CD14-positive monocyte (primary cell): ENCODE measurements around the gene SIGLEC9. TPM values are rescaled to one million over a fixed set of nuclear protein-coding genes. Genes with fewer than 3 reads are reported as not detected.

Experiments
- DNase-seq, 3 donors: peaks; one replicate each; pipeline ENCODE4 v3.0.0-alpha.2; 2011 to 2022
- H2AFZ ChIP-seq: 2 replicates; pipeline ENCODE4 v1.6.0; 2012; ENCODE audit warnings: mild to moderate bottlenecking, low read depth, low read length, inconsistent platforms; ENCODE audit not compliant: insufficient read depth, poor library complexity, severe bottlenecking
- H3K27ac ChIP-seq, 2 donors: 1 replicate in 1 of 2; 2 replicates in 1 of 2; pipeline ENCODE4 v1.5.1; 2012 to 2013; ENCODE audit warnings: low read length in 2 of 2, control low read depth in 1 of 2, inconsistent platforms in 1 of 2, low read depth in 1 of 2, mild to moderate bottlenecking in 1 of 2
- H3K27me3 ChIP-seq, 2 donors: one replicate each; pipeline versions ENCODE4 v1.6.0 to v1.6.1; 2011 to 2013; ENCODE audit warnings: low read length in 2 of 2; ENCODE audit not compliant: control insufficient read depth in 2 of 2, insufficient read depth in 2 of 2
- H3K36me3 ChIP-seq, 2 donors: replicated peaks in 1 of 2; 1 replicate in 1 of 2; 2 replicates in 1 of 2; pipeline versions ENCODE4 v1.5.1 to v1.6.1; 2012 to 2013; ENCODE audit warnings: low read length in 2 of 2, control low read depth in 1 of 2, inconsistent platforms in 1 of 2, mild to moderate bottlenecking in 1 of 2; ENCODE audit not compliant: insufficient read depth in 2 of 2, control insufficient read depth in 1 of 2
- H3K4me1 ChIP-seq, 2 donors: 1 replicate in 1 of 2; 2 replicates in 1 of 2; pipeline versions ENCODE4 v1.5.1 to v1.6.1; 2012 to 2013; ENCODE audit warnings: low read length in 2 of 2, control low read depth in 1 of 2, inconsistent platforms in 1 of 2, mild to moderate bottlenecking in 1 of 2, moderate library complexity in 1 of 2; ENCODE audit not compliant: insufficient read depth in 2 of 2, control insufficient read depth in 1 of 2
- H3K4me2 ChIP-seq: replicated peaks from 2 replicates; pipeline ENCODE3; 2012; ENCODE audit warnings: low read length, moderate library complexity, mild to moderate bottlenecking; ENCODE audit not compliant: poor library complexity, severe bottlenecking; ENCODE audit errors: extremely low read depth
- H3K4me3 ChIP-seq, 3 experiments: fragments of 200-600 bp in 1 of 3; sonication (generic) in 1 of 3; replicated peaks in 1 of 3; 1 replicate in 2 of 3; 2 replicates in 1 of 3; pipeline ENCODE4 v1.5.1; 2011 to 2013; ENCODE audit warnings: low read length in 3 of 3, mild to moderate bottlenecking in 3 of 3, control low read depth in 2 of 3, low read depth in 2 of 3, inconsistent platforms in 1 of 3, moderate library complexity in 1 of 3
- H3K79me2 ChIP-seq: 2 replicates; pipeline ENCODE4 v1.6.0; 2012; ENCODE audit warnings: mild to moderate bottlenecking, control low read depth, inconsistent platforms, low read length, moderate library complexity; ENCODE audit not compliant: insufficient read depth
- H3K9ac ChIP-seq: 2 replicates; pipeline ENCODE4 v1.6.0; 2017; ENCODE audit warnings: low read length, mild to moderate bottlenecking; ENCODE audit not compliant: insufficient read depth, poor library complexity, severe bottlenecking
- H3K9me3 ChIP-seq, 2 donors: replicated peaks in 1 of 2; 1 replicate in 1 of 2; 2 replicates in 1 of 2; pipeline versions ENCODE4 v1.5.1 to v1.6.1; 2012 to 2013; ENCODE audit warnings: low read length in 2 of 2, control low read depth in 1 of 2; ENCODE audit not compliant: control insufficient read depth in 1 of 2, insufficient read depth in 1 of 2
- H4K20me1 ChIP-seq: 2 replicates; pipeline ENCODE4 v1.6.0; 2012; ENCODE audit warnings: mild to moderate bottlenecking, low read length, control low read depth, moderate library complexity; ENCODE audit not compliant: insufficient read depth
- H3K27ac Mint-ChIP-seq, 7 donors: one replicate each; pipeline ENCODE4 v1.8.0; 2020; ENCODE audit warnings: mild to moderate bottlenecking in 7 of 7, mixed read lengths in 7 of 7, moderate library complexity in 6 of 7, inconsistent platforms in 2 of 7
- H3K27me3 Mint-ChIP-seq, 3 donors: one replicate each; pipeline ENCODE4 v1.8.0; 2021 to 2022; ENCODE audit warnings: low read depth in 3 of 3, mild to moderate bottlenecking in 3 of 3, mixed read lengths in 3 of 3, moderate library complexity in 3 of 3, inconsistent platforms in 1 of 3
- H3K36me3 Mint-ChIP-seq, 2 donors: one replicate each; pipeline ENCODE4 v1.8.0; 2020; ENCODE audit warnings: mixed read lengths in 2 of 2, inconsistent platforms in 1 of 2, mild to moderate bottlenecking in 1 of 2
- H3K4me1 Mint-ChIP-seq: one replicate; pipeline ENCODE4 v1.8.0; 2020; ENCODE audit warnings: mild to moderate bottlenecking, mixed read lengths
- H3K4me3 Mint-ChIP-seq, 2 donors: one replicate each; pipeline ENCODE4 v1.8.0; 2020; ENCODE audit warnings: mild to moderate bottlenecking in 2 of 2, mixed read lengths in 2 of 2, moderate library complexity in 1 of 2
- H3K9me3 Mint-ChIP-seq, 7 donors: one replicate each; pipeline ENCODE4 v1.8.0; 2020 to 2022; ENCODE audit warnings: mixed read lengths in 7 of 7, mild to moderate bottlenecking in 6 of 7, moderate library complexity in 6 of 7, inconsistent platforms in 2 of 7
- WGBS: methylation state at CpG from one replicate; pipeline ENCODE4 v1.1.5; 2013; ENCODE audit warnings: missing lambda C conversion rate; ENCODE audit not compliant: insufficient coverage; 5-methylcytosine and 5-hydroxymethylcytosine counted together
- intact Hi-C, 2 donors: fragments of 100-400 bp; cut with micrococcal nuclease; formaldehyde crosslinking; loops; one replicate each; pipeline versions ENCODE4 v1.15.0 to v1.15.1; 2023
- polyA plus RNA-seq, 3 donors: library from polyadenylated mRNA; depleted of rRNA in 1 of 3; unstranded in 2 of 3; stranded (reverse) in 1 of 3; fragments of 300-500 nt in 2 of 3; fragments of >200 nt in 1 of 3; fragmentation: Illumina TruSeq in 2 of 3; gene quantifications; 1 replicate in 2 of 3; 2 replicates in 1 of 3; pipeline ENCODE4 v1.2.3, GENCODE V29; 2012 to 2021
- TF ChIP-seq, protein P1 (sequence below): fragments of 200-600 bp; IDR thresholded peaks from one replicate; pipeline ENCODE4 v1.8.0; 2022; ENCODE audit warnings: antibody characterized with exemption, mild to moderate bottlenecking

SIGLEC9 gene
- polyA plus RNA-seq, 3 donors = 87.5 to 137 (median 133) TPM

DNA sequence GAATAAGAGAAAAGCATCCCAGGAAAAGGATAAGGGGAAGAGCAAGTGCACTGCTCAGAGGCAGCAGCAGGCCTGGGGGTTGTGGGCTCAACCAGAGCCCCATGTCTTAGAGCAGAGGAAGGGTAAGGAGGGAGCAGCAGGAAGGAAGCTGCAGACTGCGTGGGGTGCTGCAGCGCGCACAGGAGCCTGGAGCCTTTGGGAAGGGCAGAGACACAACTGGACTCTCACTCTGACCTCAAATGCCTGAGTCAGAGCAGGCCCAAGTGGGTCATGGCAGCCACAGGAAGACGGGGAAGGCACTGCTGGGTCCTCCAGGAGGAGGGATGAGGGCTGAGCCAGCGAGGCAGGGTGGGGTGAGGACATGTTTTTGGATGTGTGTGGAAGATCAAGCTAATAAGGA lies 49.0 kb downstream of the SIGLEC9 start:
- intact Hi-C loops = loop anchor here in 1 of 2 donors (5.0 kb wide), 1 partner anchor 156 kb away; the partner anchor contains the start of gene KLK10
- no peaks in the 10 kb centered on the region for H3K9me3 ChIP-seq
- DNase-seq = no peak
- no peak overlapping the region for H3K4me3 ChIP-seq
- H3K27me3 Mint-ChIP-seq = peaks cover 2 to 10% (median 3%) of the 10 kb centered on the region in 3 donors
- WGBS = 28% methylated on average over 5 of the region's 5 CpGs
- H3K4me3 Mint-ChIP-seq = no peak overlapping the region
- H3K4me1 ChIP-seq = peaks cover 0 to 10% of the 10 kb centered on the region in 2 donors
- no peak overlapping the region for H3K4me2 ChIP-seq
- TF ChIP-seq, protein P1, sequence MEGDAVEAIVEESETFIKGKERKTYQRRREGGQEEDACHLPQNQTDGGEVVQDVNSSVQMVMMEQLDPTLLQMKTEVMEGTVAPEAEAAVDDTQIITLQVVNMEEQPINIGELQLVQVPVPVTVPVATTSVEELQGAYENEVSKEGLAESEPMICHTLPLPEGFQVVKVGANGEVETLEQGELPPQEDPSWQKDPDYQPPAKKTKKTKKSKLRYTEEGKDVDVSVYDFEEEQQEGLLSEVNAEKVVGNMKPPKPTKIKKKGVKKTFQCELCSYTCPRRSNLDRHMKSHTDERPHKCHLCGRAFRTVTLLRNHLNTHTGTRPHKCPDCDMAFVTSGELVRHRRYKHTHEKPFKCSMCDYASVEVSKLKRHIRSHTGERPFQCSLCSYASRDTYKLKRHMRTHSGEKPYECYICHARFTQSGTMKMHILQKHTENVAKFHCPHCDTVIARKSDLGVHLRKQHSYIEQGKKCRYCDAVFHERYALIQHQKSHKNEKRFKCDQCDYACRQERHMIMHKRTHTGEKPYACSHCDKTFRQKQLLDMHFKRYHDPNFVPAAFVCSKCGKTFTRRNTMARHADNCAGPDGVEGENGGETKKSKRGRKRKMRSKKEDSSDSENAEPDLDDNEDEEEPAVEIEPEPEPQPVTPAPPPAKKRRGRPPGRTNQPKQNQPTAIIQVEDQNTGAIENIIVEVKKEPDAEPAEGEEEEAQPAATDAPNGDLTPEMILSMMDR = no peak
- no peaks in the 10 kb centered on the region for H3K36me3 ChIP-seq
- no peaks in the 10 kb centered on the region for H3K79me2 ChIP-seq
- H3K4me1 Mint-ChIP-seq = peaks cover 4% of the 10 kb centered on the region
- H3K36me3 Mint-ChIP-seq = no peaks in the 10 kb centered on the region
- no peaks in the 10 kb centered on the region for H3K27me3 ChIP-seq
- no peak overlapping the region for H3K9ac ChIP-seq
- no peak overlapping the region for H2AFZ ChIP-seq
- no peak overlapping the region for H3K27ac ChIP-seq
- no peaks in the 10 kb centered on the region for H4K20me1 ChIP-seq
- H3K27ac Mint-ChIP-seq = no peak overlapping the region
- H3K9me3 Mint-ChIP-seq = no peaks in the 10 kb centered on the region

DNA sequence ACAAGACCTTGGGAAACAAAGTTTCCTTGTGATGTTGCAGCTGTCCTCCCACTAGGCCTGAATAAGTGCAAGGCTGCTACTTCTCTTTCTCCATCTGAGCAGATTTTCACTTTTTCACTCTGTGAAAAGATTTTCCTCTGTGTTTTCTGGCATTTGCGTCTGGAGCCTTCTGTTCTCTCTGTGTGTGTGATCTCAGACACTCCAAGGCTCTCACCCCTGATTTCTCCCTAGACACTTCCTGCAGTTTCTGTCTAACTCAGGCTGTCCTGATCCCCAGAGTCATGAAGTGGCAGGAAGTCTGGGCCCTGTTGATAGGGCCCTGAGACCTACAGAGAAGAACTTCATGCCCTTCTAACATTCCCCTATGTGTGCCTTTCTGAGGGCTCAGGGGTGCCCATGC lies 54.5 kb downstream of the SIGLEC9 start:
- Histone ChIP-seq H3K4me3 (no peak overlapping the region), H2AFZ (no peak overlapping the region), H3K36me3 (no peaks in the 10 kb centered on the region), H3K9ac (no peak overlapping the region), H3K4me1 (peaks cover 22 to 24% of the 10 kb centered on the region in 2 donors), H4K20me1 (no peaks in the 10 kb centered on the region), H3K9me3 (peaks cover 0 to 5% of the 10 kb centered on the region in 2 donors), H3K27me3 (peaks cover 0 to 7% of the 10 kb centered on the region in 2 donors), H3K27ac (no peak overlapping the region), H3K4me2 (no peak overlapping the region), H3K79me2 (no peaks in the 10 kb centered on the region)
- H3K9me3 Mint-ChIP-seq = peaks cover 0 to 3% (median 0%) of the 10 kb centered on the region in 7 donors
- TF ChIP-seq, protein P1 = no peak
- intact Hi-C loops = no loop called here
- DNase-seq = no peak
- no peak overlapping the region for H3K27ac Mint-ChIP-seq
- H3K4me1 Mint-ChIP-seq = peaks cover 22% of the 10 kb centered on the region
- no CpG with 5 or more reads among the region's 1 CpG for WGBS
- H3K4me3 Mint-ChIP-seq = no peak overlapping the region
- H3K36me3 Mint-ChIP-seq = no peaks in the 10 kb centered on the region
- H3K27me3 Mint-ChIP-seq = peaks cover 8 to 14% (median 11%) of the 10 kb centered on the region in 3 donors

Other genes starting within 250 kb of the SIGLEC9 start
- not detected for gene KLK4, start 213.5 kb upstream of the SIGLEC9 start, polyA plus RNA-seq
- not detected for gene KLK5, start 171.9 kb upstream of the SIGLEC9 start, polyA plus RNA-seq
- not detected for gene KLK6, start 155.3 kb upstream of the SIGLEC9 start, polyA plus RNA-seq
- not detected for gene KLK7, start 141.0 kb upstream of the SIGLEC9 start, polyA plus RNA-seq
- not detected for gene KLK8, start 123.3 kb upstream of the SIGLEC9 start, polyA plus RNA-seq
- not detected for gene KLK10, start 105.2 kb upstream of the SIGLEC9 start, polyA plus RNA-seq
- not detected for gene KLK11, start 98.3 kb upstream of the SIGLEC9 start, polyA plus RNA-seq
- gene KLK12, start 89.9 kb upstream of the SIGLEC9 start, polyA plus RNA-seq = not detected
- gene KLK13, start 59.8 kb upstream of the SIGLEC9 start, polyA plus RNA-seq = not detected
- gene KLK14, start 42.0 kb upstream of the SIGLEC9 start, polyA plus RNA-seq = under 1 TPM in 1 of 3 donors, not detected in 2; 0.29 TPM
- gene CTU1, start 16.5 kb upstream of the SIGLEC9 start, polyA plus RNA-seq = 1 to 10 TPM in 2 of 3 donors, under 1 TPM in 1; 0.75 to 3.0 (median 2.9) TPM
- 10 to 100 TPM; 71.8 to 93.3 (median 82.0) TPM for gene SIGLEC7, start 17.4 kb downstream of the SIGLEC9 start, polyA plus RNA-seq
- gene CD33, start 100.2 kb downstream of the SIGLEC9 start, polyA plus RNA-seq = 100 to 1,000 TPM; 229 to 360 (median 264) TPM
- gene SIGLECL1, start 126.2 kb downstream of the SIGLEC9 start, polyA plus RNA-seq = under 1 TPM in 1 of 3 donors, not detected in 2; 0.16 TPM
- gene IGLON5, start 186.7 kb downstream of the SIGLEC9 start, polyA plus RNA-seq = under 1 TPM in 1 of 3 donors, not detected in 2; 0.05 TPM
- gene VSIG10L, start 217.2 kb downstream of the SIGLEC9 start, polyA plus RNA-seq = 1 to 10 TPM in 1 of 3 donors, under 1 TPM in 2; 0.62 to 2.3 (median 0.73) TPM
- 10 to 100 TPM; 51.0 to 72.1 (median 63.0) TPM for gene ETFB, start 241.5 kb downstream of the SIGLEC9 start, polyA plus RNA-seq
- gene CLDND2, start 244.1 kb downstream of the SIGLEC9 start, polyA plus RNA-seq = under 1 TPM in 1 of 3 donors, not detected in 2; 0.08 TPM
- 10 to 100 TPM; 11.1 to 19.9 (median 16.4) TPM for gene NKG7, start 247.7 kb downstream of the SIGLEC9 start, polyA plus RNA-seq